ENCODE results near the gene STKLD1. TPM values are rescaled to one million over a fixed set of nuclear protein-coding genes. Genes with fewer than 3 reads are reported as not detected.

STKLD1 gene
- total RNA-seq, 2 donors from 2014 or later = 0.95 TPM; not detected in 1

DNA sequence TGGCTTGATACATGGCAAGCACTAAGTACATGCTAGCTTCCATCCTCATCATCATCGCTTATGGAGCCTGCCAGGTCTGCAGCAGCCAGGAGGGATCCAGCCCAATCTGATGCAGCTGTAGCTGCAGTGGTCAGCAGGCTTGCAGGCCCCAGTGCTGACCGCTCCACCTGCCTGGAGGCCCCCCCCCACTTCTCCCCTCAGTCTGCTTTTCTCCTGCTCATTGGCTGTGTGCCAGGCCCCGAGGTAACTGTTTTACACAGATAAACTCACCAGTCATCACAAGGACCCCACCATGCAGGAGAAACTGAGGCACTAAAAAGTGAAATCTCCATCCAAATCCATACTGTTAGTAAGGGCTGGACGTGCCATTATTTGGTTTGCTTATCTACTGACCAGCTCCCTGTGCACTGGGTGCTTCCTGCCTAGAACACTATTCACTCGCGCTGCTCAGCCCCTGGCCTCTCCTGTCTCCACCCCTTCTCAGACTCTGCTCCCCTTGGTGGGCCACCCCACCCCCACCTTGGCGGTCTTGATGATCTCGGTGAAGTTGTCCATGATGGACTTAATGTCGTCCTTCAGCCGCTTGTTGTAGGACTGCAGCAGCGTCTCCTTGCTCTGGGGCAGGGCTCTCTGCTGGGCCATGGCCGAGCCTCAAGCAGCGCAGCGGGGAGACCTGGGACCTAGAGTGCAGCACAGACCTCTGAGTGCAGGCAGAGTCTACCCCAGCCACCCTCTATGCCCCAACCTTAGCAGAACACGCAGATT, 30.0 kb upstream of the STKLD1 start:
- Histone ChIP-seq H3K4me3 (ENCODE audit: low read length) (peak overlapping the region; percentile 86), H3K27me3 (ENCODE audit: control insufficient read depth, insufficient read depth, low read length, poor library complexity, severe bottlenecking) (no peaks in the 10 kb centered on the region), H3K9ac (ENCODE audit: extremely low read depth, low read length, poor library complexity, severe bottlenecking) (peak overlapping the region; percentile 83), H3K9me3 (ENCODE audit: control insufficient read depth, low read length) (no peaks in the 10 kb centered on the region), H3K27ac (ENCODE audit: low read depth, low read length) (no peak overlapping the region), H3K4me1 (ENCODE audit: control insufficient read depth, insufficient read depth, low read length) (no peaks in the 10 kb centered on the region), H3K36me3 (ENCODE audit: control insufficient read depth, insufficient read depth, low read length) (peaks cover 68% of the 10 kb centered on the region)
- peaks cover 24% of the 10 kb centered on the region for H3K4me1 Mint-ChIP-seq
- 85% methylated on average over 8 to 15 of the region's 15 CpGs for WGBS, 2 experiments (ENCODE audit: insufficient coverage in 1 of 2, insufficient read length in 1 of 2)
- H3K36me3 Mint-ChIP-seq (ENCODE audit: low read depth) = peaks cover 76% of the 10 kb centered on the region
- peak overlapping the region; percentile 90 for H3K27ac Mint-ChIP-seq
- no peaks in the 10 kb centered on the region for H3K9me3 Mint-ChIP-seq
- no peak for DNase-seq
- H3K27me3 Mint-ChIP-seq (ENCODE audit: insufficient read depth) = no peaks in the 10 kb centered on the region
- TF ChIP-seq, protein P1, sequence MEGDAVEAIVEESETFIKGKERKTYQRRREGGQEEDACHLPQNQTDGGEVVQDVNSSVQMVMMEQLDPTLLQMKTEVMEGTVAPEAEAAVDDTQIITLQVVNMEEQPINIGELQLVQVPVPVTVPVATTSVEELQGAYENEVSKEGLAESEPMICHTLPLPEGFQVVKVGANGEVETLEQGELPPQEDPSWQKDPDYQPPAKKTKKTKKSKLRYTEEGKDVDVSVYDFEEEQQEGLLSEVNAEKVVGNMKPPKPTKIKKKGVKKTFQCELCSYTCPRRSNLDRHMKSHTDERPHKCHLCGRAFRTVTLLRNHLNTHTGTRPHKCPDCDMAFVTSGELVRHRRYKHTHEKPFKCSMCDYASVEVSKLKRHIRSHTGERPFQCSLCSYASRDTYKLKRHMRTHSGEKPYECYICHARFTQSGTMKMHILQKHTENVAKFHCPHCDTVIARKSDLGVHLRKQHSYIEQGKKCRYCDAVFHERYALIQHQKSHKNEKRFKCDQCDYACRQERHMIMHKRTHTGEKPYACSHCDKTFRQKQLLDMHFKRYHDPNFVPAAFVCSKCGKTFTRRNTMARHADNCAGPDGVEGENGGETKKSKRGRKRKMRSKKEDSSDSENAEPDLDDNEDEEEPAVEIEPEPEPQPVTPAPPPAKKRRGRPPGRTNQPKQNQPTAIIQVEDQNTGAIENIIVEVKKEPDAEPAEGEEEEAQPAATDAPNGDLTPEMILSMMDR (conservative IDR thresholded peaks at IDR 0.05) = no peak
- peak overlapping the region; percentile 98 for H3K4me3 Mint-ChIP-seq

DNA sequence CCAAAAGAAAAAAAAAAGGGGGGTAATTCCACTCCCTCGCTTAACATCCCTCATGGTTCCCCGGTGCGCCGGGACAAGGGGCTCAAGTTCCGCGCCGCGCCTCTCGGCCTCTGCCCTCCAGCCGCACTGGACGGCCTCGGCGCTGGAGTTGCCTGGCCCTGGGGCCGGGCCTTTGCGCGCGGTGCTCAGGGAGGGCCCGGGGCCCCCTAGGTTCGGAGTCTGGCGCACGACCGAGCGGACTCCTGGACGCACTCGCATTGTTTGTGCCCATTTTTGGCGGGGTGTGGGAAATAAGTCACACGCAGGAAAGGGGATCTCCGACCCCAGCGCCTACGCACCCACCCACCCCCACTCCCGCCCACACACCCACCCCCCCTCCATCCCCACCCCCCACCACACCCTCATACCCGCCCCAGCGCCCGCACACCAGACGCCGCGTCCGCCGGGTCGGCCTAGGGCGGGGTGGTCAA, 28.6 kb upstream of the STKLD1 start:
- Mint-ChIP-seq H3K36me3 (ENCODE audit: low read depth) (peaks cover 80% of the 10 kb centered on the region), H3K27ac (peak overlapping the region; percentile 99), H3K27me3 (ENCODE audit: insufficient read depth) (no peaks in the 10 kb centered on the region), H3K4me3 (peak overlapping the region; percentile 98), H3K9me3 (no peaks in the 10 kb centered on the region), H3K4me1 (peaks cover 24% of the 10 kb centered on the region)
- Histone ChIP-seq H3K27ac (ENCODE audit: low read depth, low read length) (peak overlapping the region; percentile 63), H3K4me1 (ENCODE audit: control insufficient read depth, insufficient read depth, low read length) (no peaks in the 10 kb centered on the region), H3K9ac (ENCODE audit: extremely low read depth, low read length, poor library complexity, severe bottlenecking) (peak overlapping the region; percentile 98), H3K4me3 (ENCODE audit: low read length) (peak overlapping the region; percentile 86), H3K36me3 (ENCODE audit: control insufficient read depth, insufficient read depth, low read length) (peaks cover 75% of the 10 kb centered on the region), H3K27me3 (ENCODE audit: control insufficient read depth, insufficient read depth, low read length, poor library complexity, severe bottlenecking) (no peaks in the 10 kb centered on the region), H3K9me3 (ENCODE audit: control insufficient read depth, low read length) (no peaks in the 10 kb centered on the region)
- peak; percentile 75 for DNase-seq
- WGBS, 2 experiments (ENCODE audit: insufficient coverage in 1 of 2, insufficient read length in 1 of 2) = 0% methylated on average over 3 to 36 of the region's 41 CpGs
- TF ChIP-seq, protein P1 (conservative IDR thresholded peaks at IDR 0.05) = peak; percentile 7

DNA sequence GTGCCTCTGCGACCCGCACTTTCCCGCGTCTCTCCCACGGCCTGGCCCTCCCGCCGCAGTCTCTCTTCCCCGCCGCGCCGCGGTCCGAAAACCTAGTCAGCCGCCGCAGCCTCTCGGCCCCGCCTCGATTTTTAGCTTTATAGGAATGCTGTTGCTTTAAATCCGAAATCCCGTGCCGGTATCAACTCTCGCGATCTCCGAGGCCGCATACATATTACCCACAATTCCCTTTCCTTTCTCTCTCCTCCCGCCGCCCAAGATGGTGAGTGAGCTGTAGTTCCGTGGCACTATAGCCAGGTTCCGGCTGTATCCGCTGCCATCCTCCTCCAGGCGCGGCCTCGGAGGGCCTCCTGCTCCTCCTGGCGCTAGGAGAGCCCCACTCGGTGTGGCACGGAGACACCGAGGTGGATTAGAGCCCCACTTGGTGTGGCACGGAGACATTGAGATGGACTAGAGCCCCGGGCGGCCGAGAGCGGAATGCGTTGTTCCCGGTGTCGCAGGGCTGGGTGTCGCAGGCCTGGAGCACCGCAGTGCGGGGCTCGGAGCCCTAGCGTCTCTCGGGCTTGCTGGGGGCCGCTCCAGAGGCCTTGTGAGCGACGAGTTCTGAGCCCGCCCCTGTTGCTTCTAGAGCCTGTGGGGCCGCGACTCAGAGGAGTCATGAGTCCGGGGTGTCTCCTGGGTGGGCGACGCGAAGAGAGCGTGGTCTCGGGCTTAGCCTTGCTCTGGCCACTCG, 28.0 kb upstream of the STKLD1 start, which contains the start of the genes MED22 and RPL7A:
MED22 (minus strand) TSS at position 147 of the 733 bp plus-strand sequence. CDS start 1,469 bp downstream, outside the sequence.
RPL7A (plus strand) TSS at position 234 of the 733 bp plus-strand sequence; CDS start at position 260, 26 bp downstream.
- Histone ChIP-seq H3K9ac (ENCODE audit: extremely low read depth, low read length, poor library complexity, severe bottlenecking) (peak within 1 kb of the TSS; percentile 98), H3K4me1 (ENCODE audit: control insufficient read depth, insufficient read depth, low read length) (no peaks in the 10 kb centered on the region), H3K27me3 (ENCODE audit: control insufficient read depth, insufficient read depth, low read length, poor library complexity, severe bottlenecking) (no peaks in the 10 kb centered on the region), H3K9me3 (ENCODE audit: control insufficient read depth, low read length) (no peaks in the 10 kb centered on the region), H3K36me3 (ENCODE audit: control insufficient read depth, insufficient read depth, low read length) (peaks cover 75% of the 10 kb centered on the region), H3K4me3 (ENCODE audit: low read length) (peak within 1 kb of the TSS; percentile 86), H3K27ac (ENCODE audit: low read depth, low read length) (peak within 1 kb of the TSS; percentile 95)
- H3K4me3 Mint-ChIP-seq = peak within 1 kb of the TSS; percentile 98
- H3K9me3 Mint-ChIP-seq = no peaks in the 10 kb centered on the region
- H3K27ac Mint-ChIP-seq = peak within 1 kb of the TSS; percentile 99
- H3K27me3 Mint-ChIP-seq (ENCODE audit: insufficient read depth) = no peaks in the 10 kb centered on the region
- H3K36me3 Mint-ChIP-seq (ENCODE audit: low read depth) = peaks cover 82% of the 10 kb centered on the region
- TF ChIP-seq, protein P1 (conservative IDR thresholded peaks at IDR 0.05) = peak; percentile 11
- DNase-seq = peak; percentile 97
- H3K4me1 Mint-ChIP-seq = peaks cover 24% of the 10 kb centered on the region
- WGBS, 2 experiments (ENCODE audit: insufficient coverage in 1 of 2, insufficient read length in 1 of 2) = 0% methylated on average over 41 to 64 of the region's 64 CpGs
